Measurements from ENCODE around the gene LSMEM2. TPM values are rescaled to one million over a fixed set of nuclear protein-coding genes. Genes with fewer than 3 reads are reported as not detected.
"Not testable (repeated sequence)": the region's sequence is repeated elsewhere in the genome, so short reads cannot be mapped to it uniquely, and the experiment has no call there.

The LSMEM2 gene
- total and polyA plus RNA-seq, 3 experiments from 2014 or later: not detected

GRCh38 chr3:50303013-50303815, 24.3 kb downstream of the LSMEM2 start, which contains the start of gene HYAL1:
HYAL1 (minus strand) TSS chr3:50303574; CDS start chr3:50302956, 618 bp downstream.
- Mint-ChIP-seq H3K4me1 (peaks cover 17 to 37% (median 17%) of the 10 kb centered on the region in 3 donors), H3K9me3 (no peaks in the 10 kb centered on the region), H3K27ac (no peak within 1 kb of the TSS), H3K36me3 (peaks cover 0 to 6% (median 0%) of the 10 kb centered on the region in 3 donors), H3K27me3 (peaks cover 0 to 3% of the 10 kb centered on the region in 2 donors), H3K4me3 (peak within 1 kb of the TSS in 1 of 7 donors; percentile 44)
- H3K27me3 ChIP-seq (ENCODE audit: insufficient read depth, low read length, poor library complexity, severe bottlenecking): no peaks in the 10 kb centered on the region
- H3K4me1 ChIP-seq (ENCODE audit: insufficient read depth, low read length): peaks cover 19% of the 10 kb centered on the region
- no peak for DNase-seq
- H3K36me3 ChIP-seq (ENCODE audit: insufficient read depth, low read length): no peaks in the 10 kb centered on the region
- H3K4me3 ChIP-seq (ENCODE audit: low read length): no peak within 1 kb of the TSS
- ChIA-PET POLR2A (interaction anchor here (0.6 kb wide), 2 partner anchors 25 to 1197 kb away, joined by 3 to 5 read pairs; no protein-coding TSS in a partner anchor), CTCF (interaction anchor here (1.0 kb wide), 1 partner anchor 13 kb away, joined by 3 read pairs; no protein-coding TSS in a partner anchor)
- H3K27ac ChIP-seq (ENCODE audit: low read depth, low read length): peak within 1 kb of the TSS; percentile 43
- H3K9me3 ChIP-seq (ENCODE audit: low read length): no peaks in the 10 kb centered on the region

- POLR2A ChIA-PET: interaction anchor here (0.6 to 1.4 kb wide), 2 partner anchors 12 to 491 kb away, joined by 3 read pairs; partner anchors contain the start of genes IFRD2 and UBA7
- no peaks in the 10 kb centered on the region for H3K36me3 ChIP-seq (ENCODE audit: insufficient read depth, low read length)
These were observed 25.7 kb downstream of the LSMEM2 start for GRCh38 chr3:50304601-50305000.

GRCh38 chr3:50312041-50312440, 33.2 kb downstream of the LSMEM2 start:
- POLR2A ChIA-PET; H3K27me3 Mint-ChIP-seq; H3K4me3 ChIP-seq (ENCODE audit: low read length); H3K4me3 Mint-ChIP-seq; H3K9me3 ChIP-seq (ENCODE audit: low read length); H3K36me3 ChIP-seq (ENCODE audit: insufficient read depth, low read length); H3K36me3 Mint-ChIP-seq; H3K27ac ChIP-seq (ENCODE audit: low read depth, low read length); CTCF ChIA-PET; H3K27me3 ChIP-seq (ENCODE audit: insufficient read depth, low read length, poor library complexity, severe bottlenecking); DNase-seq; H3K9me3 Mint-ChIP-seq; H3K27ac Mint-ChIP-seq: not testable (repeated sequence)
- peaks cover 17 to 28% (median 24%) of the 10 kb centered on the region in 3 donors for H3K4me1 Mint-ChIP-seq
- peaks cover 11% of the 10 kb centered on the region for H3K4me1 ChIP-seq (ENCODE audit: insufficient read depth, low read length)

More at GRCh38 chr3:50304601-50305000, 25.7 kb downstream of the LSMEM2 start:
- Mint-ChIP-seq H3K9me3 (no peaks in the 10 kb centered on the region), H3K4me3 (no peak overlapping the region), H3K4me1 (peaks cover 9 to 23% (median 10%) of the 10 kb centered on the region in 3 donors), H3K36me3 (no peaks in the 10 kb centered on the region), H3K27ac (peak overlapping the region in 3 of 8 donors; percentile 52 to 56 (median 54)), H3K27me3 (peaks cover 0 to 3% of the 10 kb centered on the region in 2 donors)
- CTCF ChIA-PET: no interaction called here
- H3K27ac ChIP-seq (ENCODE audit: low read depth, low read length): no peak overlapping the region
- H3K9me3 ChIP-seq (ENCODE audit: low read length): no peaks in the 10 kb centered on the region
- H3K27me3 ChIP-seq (ENCODE audit: insufficient read depth, low read length, poor library complexity, severe bottlenecking): no peaks in the 10 kb centered on the region
- DNase-seq: no peak
- peaks cover 11% of the 10 kb centered on the region for H3K4me1 ChIP-seq (ENCODE audit: insufficient read depth, low read length)
- H3K4me3 ChIP-seq (ENCODE audit: low read length): no peak overlapping the region

GRCh38 chr3:50314342-50314741, 35.5 kb downstream of the LSMEM2 start:
- ChIA-PET POLR2A (no interaction called here), CTCF (interaction anchor here (1.5 to 3.0 kb wide), 2 partner anchors 10 to 15 kb away, joined by 6 to 13 read pairs; partner anchors contain the start of genes HYAL3 and NAA80)
- Mint-ChIP-seq H3K4me3 (peak overlapping the region in 1 of 7 donors; percentile 50), H3K36me3 (peaks cover 0 to 3% (median 2%) of the 10 kb centered on the region in 3 donors), H3K9me3 (no peaks in the 10 kb centered on the region), H3K4me1 (peaks cover 28 to 49% (median 44%) of the 10 kb centered on the region in 3 donors), H3K27me3 (peaks cover 0 to 2% of the 10 kb centered on the region in 2 donors), H3K27ac (peak overlapping the region in 3 of 8 donors; percentile 12 to 52 (median 23))
- peaks cover 16% of the 10 kb centered on the region for H3K4me1 ChIP-seq (ENCODE audit: insufficient read depth, low read length)
- H3K36me3 ChIP-seq (ENCODE audit: insufficient read depth, low read length): no peaks in the 10 kb centered on the region
- DNase-seq: no peak
- no peaks in the 10 kb centered on the region for H3K27me3 ChIP-seq (ENCODE audit: insufficient read depth, low read length, poor library complexity, severe bottlenecking)
- no peaks in the 10 kb centered on the region for H3K9me3 ChIP-seq (ENCODE audit: low read length)
- no peak overlapping the region for H3K4me3 ChIP-seq (ENCODE audit: low read length)
- H3K27ac ChIP-seq (ENCODE audit: low read depth, low read length): no peak overlapping the region

- peaks cover 0 to 2% of the 10 kb centered on the region in 2 donors for H3K27me3 Mint-ChIP-seq
- CTCF ChIA-PET: interaction anchor here (1.2 to 3.0 kb wide), 3 partner anchors 10 to 16 kb away, joined by 3 to 13 read pairs (median 6); partner anchors contain the start of genes HYAL3 and NAA80
- no peaks in the 10 kb centered on the region for H3K9me3 ChIP-seq (ENCODE audit: low read length)
- peaks cover 0 to 2% (median 2%) of the 10 kb centered on the region in 3 donors for H3K36me3 Mint-ChIP-seq
- no peak for DNase-seq
- H3K9me3 Mint-ChIP-seq: no peaks in the 10 kb centered on the region
- H3K27me3 ChIP-seq (ENCODE audit: insufficient read depth, low read length, poor library complexity, severe bottlenecking): no peaks in the 10 kb centered on the region
- POLR2A ChIA-PET: interaction anchor here (5.2 kb wide), 1 partner anchor 16 kb away, joined by 31 read pairs; the partner anchor contains the start of genes HYAL3 and NAA80
- no peaks in the 10 kb centered on the region for H3K36me3 ChIP-seq (ENCODE audit: insufficient read depth, low read length)
- no peak overlapping the region for H3K27ac ChIP-seq (ENCODE audit: low read depth, low read length)
- H3K4me1 ChIP-seq (ENCODE audit: insufficient read depth, low read length): peaks cover 20% of the 10 kb centered on the region
- H3K4me3 ChIP-seq (ENCODE audit: low read length): no peak overlapping the region
- H3K27ac Mint-ChIP-seq: peak overlapping the region in 6 of 8 donors; percentile 56 to 87 (median 82)
- peaks cover 32 to 54% (median 48%) of the 10 kb centered on the region in 3 donors for H3K4me1 Mint-ChIP-seq
- no peak overlapping the region for H3K4me3 Mint-ChIP-seq
These were observed 35.9 kb downstream of the LSMEM2 start for GRCh38 chr3:50314816-50315215.

GRCh38 chr3:50316657-50317242, 37.9 kb downstream of the LSMEM2 start:
- no peaks in the 10 kb centered on the region for H3K9me3 ChIP-seq (ENCODE audit: low read length)
- peaks cover 0 to 2% of the 10 kb centered on the region in 2 donors for H3K27me3 Mint-ChIP-seq
- no peaks in the 10 kb centered on the region for H3K36me3 ChIP-seq (ENCODE audit: insufficient read depth, low read length)
- H3K27me3 ChIP-seq (ENCODE audit: insufficient read depth, low read length, poor library complexity, severe bottlenecking): no peaks in the 10 kb centered on the region
- peaks cover 0 to 3% (median 2%) of the 10 kb centered on the region in 3 donors for H3K36me3 Mint-ChIP-seq
- peaks cover 31% of the 10 kb centered on the region for H3K4me1 ChIP-seq (ENCODE audit: insufficient read depth, low read length)
- H3K27ac ChIP-seq (ENCODE audit: low read depth, low read length): peak overlapping the region; percentile 43
- no peaks in the 10 kb centered on the region for H3K9me3 Mint-ChIP-seq
- CTCF ChIA-PET: interaction anchor here (0.6 to 3.1 kb wide), 7 partner anchors 11 to 70 kb away, joined by 3 to 16 read pairs (median 4); partner anchors contain the start of genes HYAL3 and NAA80
- H3K27ac Mint-ChIP-seq: peak overlapping the region; percentile 67 to 98 (median 94)
- POLR2A ChIA-PET: interaction anchor here (0.6 to 5.2 kb wide), 6 partner anchors 12 to 24 kb away, joined by 3 to 31 read pairs (median 10); partner anchors contain the start of genes HYAL3, IFRD2 and NAA80
- no peak overlapping the region for H3K4me3 ChIP-seq (ENCODE audit: low read length)
- peaks cover 41 to 64% (median 58%) of the 10 kb centered on the region in 3 donors for H3K4me1 Mint-ChIP-seq
- peak in 4 of 5 donors; percentile 64 to 90 (median 74) for DNase-seq
- peak overlapping the region; percentile 4 to 92 (median 84) for H3K4me3 Mint-ChIP-seq

GRCh38 chr3:50317300-50317699, 38.4 kb downstream of the LSMEM2 start:
- peak overlapping the region; percentile 4 to 92 (median 84) for H3K4me3 Mint-ChIP-seq
- CTCF ChIA-PET: interaction anchor here (1.0 to 3.1 kb wide), 7 partner anchors 13 to 71 kb away, joined by 3 to 16 read pairs (median 4); partner anchors contain the start of genes HYAL3 and NAA80
- H3K4me3 ChIP-seq (ENCODE audit: low read length): no peak overlapping the region
- H3K36me3 Mint-ChIP-seq: peaks cover 0 to 3% (median 2%) of the 10 kb centered on the region in 3 donors
- H3K9me3 ChIP-seq (ENCODE audit: low read length): no peaks in the 10 kb centered on the region
- H3K27me3 ChIP-seq (ENCODE audit: insufficient read depth, low read length, poor library complexity, severe bottlenecking): no peaks in the 10 kb centered on the region
- H3K27ac ChIP-seq (ENCODE audit: low read depth, low read length): peak overlapping the region; percentile 43
- H3K27ac Mint-ChIP-seq: peak overlapping the region; percentile 67 to 98 (median 94)
- no peaks in the 10 kb centered on the region for H3K36me3 ChIP-seq (ENCODE audit: insufficient read depth, low read length)
- H3K4me1 Mint-ChIP-seq: peaks cover 41 to 64% (median 58%) of the 10 kb centered on the region in 3 donors
- POLR2A ChIA-PET: interaction anchor here (0.6 to 5.2 kb wide), 6 partner anchors 11 to 25 kb away, joined by 3 to 31 read pairs (median 10); partner anchors contain the start of genes HYAL3, IFRD2 and NAA80
- H3K9me3 Mint-ChIP-seq: no peaks in the 10 kb centered on the region
- no peak for DNase-seq
- peaks cover 0 to 2% of the 10 kb centered on the region in 2 donors for H3K27me3 Mint-ChIP-seq
- peaks cover 35% of the 10 kb centered on the region for H3K4me1 ChIP-seq (ENCODE audit: insufficient read depth, low read length)

Data from CD8-positive, alpha-beta memory T cell (primary cell).